GM12801 (cell line): ENCODE results near the gene EEF1AKMT1.

Experiments used
- TF ChIP-seq, protein P1 (sequence below): IDR thresholded peaks from one replicate; pipeline ENCODE4 v1.5.1; 2011; ENCODE audit warnings: control low read depth; ENCODE audit not compliant: insufficient read length; ENCODE audit errors: extremely low read depth

The EEF1AKMT1 gene

DNA sequence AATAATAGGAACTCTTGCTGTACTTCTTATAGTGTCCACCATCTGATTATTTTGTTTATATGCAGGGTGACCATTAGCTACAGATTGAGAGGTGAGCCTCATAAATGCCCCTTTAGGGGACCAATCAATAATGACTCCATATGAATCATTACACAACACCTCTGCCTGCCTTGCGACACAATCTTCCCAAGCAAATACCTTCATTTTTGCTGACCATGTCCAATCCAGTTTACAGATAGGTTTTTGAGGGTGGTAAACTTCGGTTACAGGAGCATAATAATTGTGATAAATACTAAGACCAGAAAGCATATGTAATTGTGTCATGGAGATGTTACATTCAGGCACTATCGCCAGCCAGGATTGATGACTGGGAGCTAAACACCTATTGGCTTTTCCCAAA, 93.9 kb downstream of the EEF1AKMT1 start:
- TF ChIP-seq, protein P1, sequence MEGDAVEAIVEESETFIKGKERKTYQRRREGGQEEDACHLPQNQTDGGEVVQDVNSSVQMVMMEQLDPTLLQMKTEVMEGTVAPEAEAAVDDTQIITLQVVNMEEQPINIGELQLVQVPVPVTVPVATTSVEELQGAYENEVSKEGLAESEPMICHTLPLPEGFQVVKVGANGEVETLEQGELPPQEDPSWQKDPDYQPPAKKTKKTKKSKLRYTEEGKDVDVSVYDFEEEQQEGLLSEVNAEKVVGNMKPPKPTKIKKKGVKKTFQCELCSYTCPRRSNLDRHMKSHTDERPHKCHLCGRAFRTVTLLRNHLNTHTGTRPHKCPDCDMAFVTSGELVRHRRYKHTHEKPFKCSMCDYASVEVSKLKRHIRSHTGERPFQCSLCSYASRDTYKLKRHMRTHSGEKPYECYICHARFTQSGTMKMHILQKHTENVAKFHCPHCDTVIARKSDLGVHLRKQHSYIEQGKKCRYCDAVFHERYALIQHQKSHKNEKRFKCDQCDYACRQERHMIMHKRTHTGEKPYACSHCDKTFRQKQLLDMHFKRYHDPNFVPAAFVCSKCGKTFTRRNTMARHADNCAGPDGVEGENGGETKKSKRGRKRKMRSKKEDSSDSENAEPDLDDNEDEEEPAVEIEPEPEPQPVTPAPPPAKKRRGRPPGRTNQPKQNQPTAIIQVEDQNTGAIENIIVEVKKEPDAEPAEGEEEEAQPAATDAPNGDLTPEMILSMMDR = no peak
